Esophagus muscularis mucosa (tissue), 4 donors: Measurements from ENCODE around the gene PHACTR3. TPM values are rescaled to one million over a fixed set of nuclear protein-coding genes. Genes with fewer than 3 reads are reported as not detected.

Experiments
- DNase-seq: peaks from one replicate; pipeline ENCODE4 v3.0.0-alpha.2; 2017; ENCODE audit errors: extremely low spot score
- H3K27ac ChIP-seq, 4 donors: fragments of 200-600 bp; sonication (generic); replicated peaks in 1 of 4; 1 replicate in 3 of 4; 2 replicates in 1 of 4; pipeline ENCODE4 v1.5.1; 2016 to 2019; ENCODE audit warnings: mild to moderate bottlenecking in 1 of 4
- H3K27me3 ChIP-seq, 4 donors: fragments of 200-600 bp; sonication (generic); one replicate each; pipeline versions ENCODE4 v1.5.1 to v1.6.0; 2016 to 2019
- H3K36me3 ChIP-seq, 4 donors: fragments of 200-600 bp; sonication (generic); one replicate each; pipeline ENCODE4 v1.5.1; 2016 to 2019
- H3K4me1 ChIP-seq, 4 donors: fragments of 200-600 bp; sonication (generic); one replicate each; pipeline ENCODE4 v1.5.1; 2016 to 2019
- H3K4me3 ChIP-seq, 4 donors: fragments of 200-600 bp; sonication (generic); 1 replicate in 2 of 4; 2 replicates in 2 of 4; pipeline ENCODE4 v1.5.1; 2016 to 2019; ENCODE audit warnings: mild to moderate bottlenecking in 4 of 4, moderate library complexity in 1 of 4
- H3K9me3 ChIP-seq, 4 donors: fragments of 200-600 bp; sonication (generic); 1 replicate in 3 of 4; 2 replicates in 1 of 4; pipeline ENCODE4 v1.5.1; 2016 to 2019
- EP300 ChIP-seq: sonication (generic); formaldehyde crosslinking; IDR thresholded peaks from one replicate; pipeline ENCODE4 v1.6.1; 2017; ENCODE audit warnings: antibody characterized with exemption
- POLR2A ChIP-seq: fragments of 450-650 bp; IDR thresholded peaks from one replicate; pipeline ENCODE4 v1.6.1; 2017; ENCODE audit warnings: antibody characterized with exemption, moderate library complexity, mild to moderate bottlenecking, low read depth
- POLR2AphosphoS5 ChIP-seq, 2 donors: sonication (generic); formaldehyde crosslinking; IDR thresholded peaks; one replicate each; pipeline ENCODE4 v1.6.1; 2017; ENCODE audit warnings: antibody characterized with exemption in 2 of 2
- WGBS: methylation state at CpG from one replicate; pipeline ENCODE4 v1.1.5; 2018; 5-methylcytosine and 5-hydroxymethylcytosine counted together
- intact Hi-C: fragments of 100-400 bp; cut with DNase I; formaldehyde crosslinking; loops from one replicate; pipeline ENCODE4 v1.15.1; 2023
- total RNA-seq, 4 donors: library from RNA; depleted of rRNA; stranded (reverse); fragments of >200 nt; gene quantifications; one replicate each; pipeline versions ENCODE4 v1.1.0 to v1.2.1, GENCODE V29; 2016
- TF ChIP-seq, protein P1 (sequence below), 3 experiments: fragments of 200-600 bp in 2 of 3; fragments of 450-650 bp in 1 of 3; sonication (generic) in 2 of 3; IDR thresholded peaks; one replicate each; pipeline ENCODE4 v1.5.1; 2017 to 2019; ENCODE audit warnings: antibody characterized with exemption in 3 of 3, mild to moderate bottlenecking in 2 of 3, moderate library complexity in 1 of 3

PHACTR3 gene
- total RNA-seq, 4 donors from 2014 or later, result 0.17 to 0.86 (median 0.56) TPM

GRCh38 chr20:59725476-59726280, 121.3 kb downstream of the PHACTR3 start:
- H3K4me1 ChIP-seq, result no peaks in the 10 kb centered on the region
- H3K36me3 ChIP-seq, result no peaks in the 10 kb centered on the region
- peaks cover 0 to 27% (median 0%) of the 10 kb centered on the region in 4 donors for H3K27me3 ChIP-seq
- DNase-seq, result no peak
- H3K9me3 ChIP-seq, result no peaks in the 10 kb centered on the region
- no peak for TF ChIP-seq POLR2AphosphoS5 (IDR thresholded peaks at IDR 0.05)
- TF ChIP-seq, protein P1, sequence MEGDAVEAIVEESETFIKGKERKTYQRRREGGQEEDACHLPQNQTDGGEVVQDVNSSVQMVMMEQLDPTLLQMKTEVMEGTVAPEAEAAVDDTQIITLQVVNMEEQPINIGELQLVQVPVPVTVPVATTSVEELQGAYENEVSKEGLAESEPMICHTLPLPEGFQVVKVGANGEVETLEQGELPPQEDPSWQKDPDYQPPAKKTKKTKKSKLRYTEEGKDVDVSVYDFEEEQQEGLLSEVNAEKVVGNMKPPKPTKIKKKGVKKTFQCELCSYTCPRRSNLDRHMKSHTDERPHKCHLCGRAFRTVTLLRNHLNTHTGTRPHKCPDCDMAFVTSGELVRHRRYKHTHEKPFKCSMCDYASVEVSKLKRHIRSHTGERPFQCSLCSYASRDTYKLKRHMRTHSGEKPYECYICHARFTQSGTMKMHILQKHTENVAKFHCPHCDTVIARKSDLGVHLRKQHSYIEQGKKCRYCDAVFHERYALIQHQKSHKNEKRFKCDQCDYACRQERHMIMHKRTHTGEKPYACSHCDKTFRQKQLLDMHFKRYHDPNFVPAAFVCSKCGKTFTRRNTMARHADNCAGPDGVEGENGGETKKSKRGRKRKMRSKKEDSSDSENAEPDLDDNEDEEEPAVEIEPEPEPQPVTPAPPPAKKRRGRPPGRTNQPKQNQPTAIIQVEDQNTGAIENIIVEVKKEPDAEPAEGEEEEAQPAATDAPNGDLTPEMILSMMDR (IDR thresholded peaks at IDR 0.05), result no peak
- no peak for TF ChIP-seq POLR2A
- no peak for TF ChIP-seq EP300
- intact Hi-C loops, result no loop called here
- H3K4me3 ChIP-seq, result no peak overlapping the region
- 80% methylated on average over 3 of the region's 8 CpGs for WGBS
- no peak overlapping the region for H3K27ac ChIP-seq

GRCh38 chr20:59726281-59726595, 121.9 kb downstream of the PHACTR3 start:
- intact Hi-C loops, result no loop called here
- no peak for DNase-seq
- H3K4me1 ChIP-seq, result no peaks in the 10 kb centered on the region
- WGBS, result 78% methylated on average over 3 of the region's 3 CpGs
- peaks cover 0 to 22% (median 0%) of the 10 kb centered on the region in 4 donors for H3K27me3 ChIP-seq
- no peak overlapping the region for H3K4me3 ChIP-seq
- no peaks in the 10 kb centered on the region for H3K36me3 ChIP-seq
- no peak for TF ChIP-seq EP300
- H3K9me3 ChIP-seq, result no peaks in the 10 kb centered on the region
- H3K27ac ChIP-seq, result no peak overlapping the region

DNA sequence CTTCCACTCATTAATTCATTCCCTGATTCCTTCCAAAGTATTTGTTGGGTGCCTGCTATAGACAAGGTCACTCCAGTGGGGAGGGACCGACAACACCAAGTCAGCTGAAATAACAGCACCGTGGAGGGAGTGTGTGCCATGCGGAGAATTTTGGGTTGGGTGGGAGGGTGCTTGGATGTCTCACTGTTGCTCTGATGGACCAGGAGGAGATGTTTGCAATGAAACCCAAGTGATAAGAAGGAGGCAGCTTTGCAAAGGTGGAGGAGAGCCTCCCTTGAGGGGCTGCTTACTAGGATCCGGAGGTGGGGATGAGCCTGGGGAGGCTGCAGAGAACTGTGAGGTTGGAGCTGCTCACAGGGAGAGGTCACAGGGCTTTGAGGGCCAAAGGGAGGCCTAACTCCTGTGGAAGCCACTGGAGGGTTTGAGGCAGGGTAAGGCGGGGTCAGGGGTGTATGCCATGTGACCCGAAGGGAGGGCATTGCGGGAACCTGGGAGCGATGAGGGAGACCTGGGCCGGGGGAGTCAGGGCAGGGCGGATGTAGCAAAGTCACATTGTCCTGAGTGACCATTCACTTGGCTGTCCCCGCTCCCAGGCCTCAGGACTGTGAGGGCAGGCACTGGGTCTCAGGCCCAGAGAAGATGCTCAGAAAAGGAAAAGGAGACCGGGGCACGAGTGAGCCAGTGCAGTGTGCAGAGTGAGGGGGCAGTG, 124.5 kb downstream of the PHACTR3 start:
- Histone ChIP-seq H3K27me3 (peaks cover 0 to 26% (median 0%) of the 10 kb centered on the region in 4 donors), H3K27ac (no peak overlapping the region), H3K4me3 (no peak overlapping the region), H3K4me1 (no peaks in the 10 kb centered on the region), H3K9me3 (no peaks in the 10 kb centered on the region), H3K36me3 (no peaks in the 10 kb centered on the region)
- no peak for DNase-seq
- intact Hi-C loops, result no loop called here
- 97% methylated on average over 13 of the region's 13 CpGs for WGBS
- TF ChIP-seq POLR2AphosphoS5 (IDR thresholded peaks at IDR 0.05), result no peak
- TF ChIP-seq EP300, result no peak
- no peak for TF ChIP-seq POLR2A
- TF ChIP-seq, protein P1 (IDR thresholded peaks at IDR 0.05), result no peak

DNA sequence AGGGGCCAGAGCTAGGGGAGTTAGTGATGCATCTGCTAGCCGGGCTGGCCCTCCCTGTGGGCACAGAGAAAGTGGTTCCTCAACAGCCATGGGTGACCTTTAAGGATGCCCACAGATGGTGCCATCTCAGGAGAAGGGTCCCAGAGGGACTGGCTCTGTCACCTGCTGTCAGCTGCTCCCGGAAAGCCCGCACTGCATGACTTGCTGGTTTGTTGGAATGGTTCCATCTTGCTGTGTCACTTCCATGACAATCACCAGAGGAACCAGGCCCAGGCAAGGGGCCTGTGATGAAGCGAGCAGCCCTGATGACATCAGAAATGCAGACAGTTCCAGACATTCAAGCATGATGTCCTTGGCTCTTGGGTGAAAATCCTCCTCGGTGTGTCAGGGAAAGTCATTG, 125.2 kb downstream of the PHACTR3 start:
- Histone ChIP-seq H3K9me3 (no peaks in the 10 kb centered on the region), H3K27me3 (peaks cover 0 to 26% (median 0%) of the 10 kb centered on the region in 4 donors), H3K36me3 (no peaks in the 10 kb centered on the region), H3K27ac (no peak overlapping the region), H3K4me1 (no peaks in the 10 kb centered on the region), H3K4me3 (no peak overlapping the region)
- TF ChIP-seq, protein P1 (IDR thresholded peaks at IDR 0.05), result no peak
- TF ChIP-seq POLR2A, result no peak
- no peak for TF ChIP-seq POLR2AphosphoS5 (IDR thresholded peaks at IDR 0.05)
- no peak for TF ChIP-seq EP300
- intact Hi-C loops, result no loop called here
- 98% methylated on average over 5 of the region's 5 CpGs for WGBS
- DNase-seq, result no peak

GRCh38 chr20:59730722-59731121, 126.4 kb downstream of the PHACTR3 start:
- no peaks in the 10 kb centered on the region for H3K4me1 ChIP-seq
- H3K27ac ChIP-seq, result no peak overlapping the region
- 89% methylated on average over 3 of the region's 3 CpGs for WGBS
- no peak overlapping the region for H3K4me3 ChIP-seq
- TF ChIP-seq EP300, result no peak
- no peak for TF ChIP-seq POLR2AphosphoS5 (IDR thresholded peaks at IDR 0.05)
- TF ChIP-seq POLR2A, result no peak
- TF ChIP-seq, protein P1 (IDR thresholded peaks at IDR 0.05), result no peak
- H3K9me3 ChIP-seq, result no peaks in the 10 kb centered on the region
- H3K27me3 ChIP-seq, result peaks cover 0 to 13% (median 0%) of the 10 kb centered on the region in 4 donors
- no peaks in the 10 kb centered on the region for H3K36me3 ChIP-seq
- intact Hi-C loops, result no loop called here
- DNase-seq, result no peak
